NCI-H82 treated with DMSO at 0.1 percent for 48 hours (cell line): ENCODE results near the gene SLC43A1.

ENCODE experiments used
- DNase-seq: peaks from one replicate; lab custom pipeline; 2025; ENCODE audit not compliant: unreplicated experiment; lab: John Stamatoyannopoulos, UW

SLC43A1 gene

DNA sequence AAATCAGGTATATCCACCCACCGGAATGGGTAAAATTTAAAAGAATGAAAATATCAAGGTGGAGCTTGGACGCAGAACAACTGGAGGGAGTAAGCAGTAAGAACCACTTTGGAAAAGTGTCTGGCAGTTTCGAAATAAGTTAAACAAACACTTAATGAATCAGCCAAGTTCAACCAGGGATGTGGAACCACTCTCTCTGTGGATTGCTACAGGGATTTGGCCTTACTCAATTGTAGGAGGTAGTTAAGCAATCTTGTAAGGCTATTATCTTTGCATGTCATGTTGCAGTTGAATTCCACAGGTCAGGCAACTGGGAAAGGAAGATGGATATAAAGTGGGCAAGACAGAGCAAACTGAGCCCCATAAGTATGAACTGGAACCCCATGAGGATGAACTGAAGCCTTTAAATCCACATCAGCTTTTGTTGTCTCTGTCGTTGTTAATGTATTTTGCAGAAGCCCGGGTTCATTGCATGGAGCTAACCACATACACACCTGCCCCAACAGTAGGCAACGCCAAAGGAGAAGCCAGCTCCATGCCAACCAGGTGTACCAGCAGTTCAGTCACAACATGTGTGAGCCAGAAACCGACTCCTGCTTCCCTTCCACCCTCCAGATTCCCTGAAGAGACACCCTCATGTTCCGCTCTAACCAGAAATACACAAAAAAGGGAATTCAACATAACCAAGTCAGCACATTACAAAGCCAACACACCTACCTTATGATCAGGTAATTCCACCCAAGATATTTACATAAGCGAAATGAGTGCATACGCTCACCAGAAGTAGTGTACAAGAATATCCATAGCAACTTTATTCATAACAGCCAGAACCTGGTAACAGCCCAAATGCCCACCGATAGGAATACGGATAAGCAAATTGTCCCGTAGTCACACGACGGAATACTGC, 80.6 kb downstream of the SLC43A1 start:
- DNase-seq = no peak
